ENCODE measurements around the gene P4HA1.
"Not testable (repeated sequence)": the region's sequence is repeated elsewhere in the genome, so short reads cannot be mapped to it uniquely, and the experiment has no call there.

The P4HA1 gene

GRCh38 chr10:73096449-73097304, at the start of gene P4HA1:
Gene P4HA1 (minus strand): TSS chr10:73096866. CDS start chr10:73074883, 21,983 bp downstream.
- in situ Hi-C loops (cut with HindIII; ENCODE audit: low sequenced_read_pairs): no loop called here

- in situ Hi-C loops (cut with HindIII; ENCODE audit: low sequenced_read_pairs): no loop called here
Measured at GRCh38 chr10:73141603-73142002, 44.9 kb upstream of the P4HA1 start.

DNA sequence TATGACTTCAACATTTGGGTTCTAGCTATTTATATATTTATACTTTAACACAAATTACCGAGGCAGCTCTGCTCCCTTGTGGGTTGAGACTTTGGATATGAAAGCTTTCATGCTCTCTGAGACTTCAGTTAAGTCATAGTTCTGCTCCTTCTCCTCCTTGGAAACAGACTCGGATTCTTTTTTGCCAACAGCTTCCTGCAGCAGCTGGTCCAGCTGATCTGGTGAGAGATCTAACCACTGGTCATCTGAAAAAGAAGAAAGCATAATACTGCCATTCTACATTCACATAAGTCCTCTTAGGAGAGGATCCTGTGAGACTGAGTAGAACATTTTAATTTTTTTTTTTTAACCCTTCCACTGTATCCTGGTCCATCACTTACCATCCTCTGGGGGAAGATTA, 42.6 kb upstream of the P4HA1 start:
- in situ Hi-C loops (cut with HindIII; ENCODE audit: low sequenced_read_pairs): no loop called here

DNA sequence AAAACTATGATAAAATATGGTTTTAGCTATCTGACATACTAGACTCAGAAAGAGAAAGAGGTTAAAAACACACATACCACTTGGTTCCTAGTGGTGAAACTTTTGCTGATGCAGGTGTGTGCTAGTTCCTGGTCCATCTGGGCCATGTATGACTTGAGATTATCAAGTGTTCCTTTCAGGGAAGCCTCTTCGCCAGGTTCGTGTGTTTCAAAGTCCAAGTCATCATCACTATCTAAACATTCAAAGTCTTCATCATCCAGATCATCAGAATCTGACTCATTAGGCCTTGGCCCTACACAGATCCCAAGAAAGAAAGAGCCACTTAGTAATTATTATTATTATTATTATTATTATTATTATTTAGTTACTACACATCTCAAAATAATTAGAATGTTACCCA, 40.0 kb upstream of the P4HA1 start:
- in situ Hi-C loops (cut with HindIII; ENCODE audit: low sequenced_read_pairs): no loop called here

GRCh38 chr10:73134727-73135126, 38.1 kb upstream of the P4HA1 start:
- in situ Hi-C loops (cut with HindIII; ENCODE audit: low sequenced_read_pairs): no loop called here

GRCh38 chr10:73131913-73132686, 35.4 kb upstream of the P4HA1 start:
- in situ Hi-C loops (cut with HindIII; ENCODE audit: low sequenced_read_pairs): no loop called here

GRCh38 chr10:73131301-73131700, 34.6 kb upstream of the P4HA1 start:
- in situ Hi-C loops (cut with HindIII; ENCODE audit: low sequenced_read_pairs): no loop called here

DNA sequence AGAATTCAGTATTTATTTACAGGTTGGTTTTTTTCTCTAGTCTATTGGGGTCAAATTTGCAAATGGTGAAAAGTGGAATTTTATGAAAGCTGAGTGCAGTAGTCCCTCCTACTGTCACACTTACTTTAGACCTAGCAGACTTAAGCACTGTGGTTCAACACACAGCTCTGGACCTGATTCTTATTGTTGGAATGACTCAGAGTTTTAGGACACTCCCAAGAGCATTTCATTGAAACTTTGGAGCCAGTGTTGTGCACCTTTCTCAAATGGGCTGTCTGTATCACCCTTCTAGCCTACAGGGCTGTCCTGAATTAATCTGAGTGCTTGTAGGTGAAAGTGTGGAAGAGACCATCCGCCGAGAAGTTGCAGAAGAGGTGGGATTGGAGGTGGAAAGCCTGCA, 29.7 kb upstream of the P4HA1 start:
- in situ Hi-C loops (cut with HindIII; ENCODE audit: low sequenced_read_pairs): no loop called here

DNA sequence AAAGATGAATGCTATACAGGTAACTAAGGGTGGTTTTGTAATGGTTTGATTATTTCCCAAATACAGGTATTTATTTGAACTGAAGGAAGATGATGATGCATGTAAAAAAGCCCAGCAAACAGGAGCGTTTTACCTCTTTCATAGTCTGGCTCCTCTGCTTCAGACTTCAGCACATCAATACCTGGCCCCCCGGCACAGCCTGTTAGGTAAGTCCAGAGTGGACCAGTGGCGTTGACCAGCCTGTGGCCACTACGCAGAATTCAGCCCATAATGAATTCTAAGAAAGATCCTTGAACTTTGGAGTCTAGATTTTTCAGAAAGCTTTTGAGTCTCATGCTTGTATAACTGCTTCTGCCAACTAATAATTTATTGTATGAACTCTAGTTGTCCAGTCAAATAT, 23.3 kb upstream of the P4HA1 start:
- in situ Hi-C loops (cut with HindIII; ENCODE audit: low sequenced_read_pairs): no loop called here

DNA sequence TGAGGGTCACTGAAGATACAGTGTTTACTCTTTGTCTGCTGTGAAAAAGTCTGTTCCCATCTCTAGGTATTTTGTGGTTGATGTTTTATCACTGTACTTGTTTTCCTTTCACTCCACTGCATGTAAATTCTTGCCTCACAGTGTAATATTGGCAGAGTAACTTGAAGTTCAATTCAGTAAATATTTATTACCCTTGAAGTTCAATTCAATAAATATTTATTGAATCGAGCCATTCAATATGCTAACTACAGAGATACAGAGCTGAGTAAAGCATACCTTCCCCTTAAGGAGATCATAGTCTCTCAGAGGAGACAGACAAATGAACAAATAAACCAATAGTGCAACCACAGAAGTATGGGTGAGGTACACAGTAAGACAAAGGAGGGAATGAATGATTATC, 22.8 kb upstream of the P4HA1 start:
- in situ Hi-C loops (cut with HindIII; ENCODE audit: low sequenced_read_pairs): no loop called here

DNA sequence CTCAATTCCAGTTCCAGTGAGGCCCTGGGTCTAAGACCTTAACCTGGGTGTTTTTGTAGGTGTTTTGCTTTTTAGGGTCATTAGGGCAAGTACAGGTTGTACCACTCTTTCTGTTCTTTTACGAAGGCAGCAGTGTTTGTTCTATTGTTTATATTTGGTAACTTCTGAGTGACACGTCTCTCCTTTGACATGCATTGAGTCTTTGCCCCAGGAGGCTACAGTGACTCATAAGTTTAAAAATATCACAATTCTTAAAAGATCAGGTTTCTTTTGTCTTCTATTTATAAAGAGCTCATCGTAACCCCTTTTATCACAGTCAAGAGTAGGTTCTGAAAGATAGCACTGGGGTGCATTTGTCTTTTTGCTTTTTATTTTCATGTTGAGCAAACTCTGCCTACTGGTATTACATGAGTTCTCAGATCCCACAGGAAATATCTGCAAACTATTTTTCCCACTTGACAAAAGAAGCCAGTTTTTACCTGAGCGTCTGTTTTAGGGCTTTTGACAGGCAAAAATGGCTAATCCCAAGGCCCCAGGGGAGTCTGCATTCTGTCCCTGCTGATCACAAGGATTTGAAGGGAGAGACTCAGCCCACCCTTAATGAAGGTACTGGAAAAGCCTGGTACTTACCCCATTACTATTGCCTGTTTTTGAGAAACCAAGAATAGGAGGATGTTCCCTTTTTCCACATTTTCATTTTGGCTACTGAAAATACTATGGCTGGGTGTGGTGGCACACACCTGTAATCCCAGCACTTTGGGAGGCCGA, 21.5 kb upstream of the P4HA1 start:
- in situ Hi-C loops (cut with HindIII; ENCODE audit: low sequenced_read_pairs): no loop called here

DNA sequence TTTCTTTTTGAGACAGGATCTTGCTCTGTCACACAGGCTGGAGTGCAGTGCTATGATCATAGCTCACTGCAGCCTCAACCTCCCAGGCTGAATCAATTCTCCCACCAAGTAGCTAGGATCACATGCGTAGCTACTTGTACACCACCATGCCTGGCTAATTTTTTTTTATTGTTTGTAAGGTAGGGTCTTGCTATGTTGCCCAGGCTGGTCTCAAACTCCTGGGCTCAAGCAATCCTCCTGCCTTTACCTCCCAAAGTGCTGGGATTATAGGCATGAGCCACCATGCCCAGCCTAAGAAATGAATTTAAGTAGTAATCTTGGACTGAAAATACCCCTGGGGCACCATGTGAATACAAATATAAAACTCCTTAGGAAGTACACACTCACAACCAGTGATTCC, 19.4 kb upstream of the P4HA1 start:
- in situ Hi-C loops (cut with HindIII; ENCODE audit: low sequenced_read_pairs): no loop called here

GRCh38 chr10:73113551-73113950, 16.9 kb upstream of the P4HA1 start:
- in situ Hi-C loops (cut with HindIII; ENCODE audit: low sequenced_read_pairs): no loop called here

GRCh38 chr10:73112032-73112431, 15.4 kb upstream of the P4HA1 start:
- in situ Hi-C loops (cut with HindIII; ENCODE audit: low sequenced_read_pairs): not testable (repeated sequence)

GRCh38 chr10:73110345-73110849, 13.7 kb upstream of the P4HA1 start, which contains the start of gene NUDT13:
Gene NUDT13 (plus strand): TSS chr10:73110455. CDS start chr10:73114366, 3,911 bp downstream.
- in situ Hi-C loops (cut with HindIII; ENCODE audit: low sequenced_read_pairs): no loop called here

GRCh38 chr10:73109248-73109652, 12.6 kb upstream of the P4HA1 start:
- in situ Hi-C loops (cut with HindIII; ENCODE audit: low sequenced_read_pairs): not testable (repeated sequence)

- in situ Hi-C loops (cut with HindIII; ENCODE audit: low sequenced_read_pairs): no loop called here
Measured at GRCh38 chr10:73106301-73106700, 9.6 kb upstream of the P4HA1 start.

DNA sequence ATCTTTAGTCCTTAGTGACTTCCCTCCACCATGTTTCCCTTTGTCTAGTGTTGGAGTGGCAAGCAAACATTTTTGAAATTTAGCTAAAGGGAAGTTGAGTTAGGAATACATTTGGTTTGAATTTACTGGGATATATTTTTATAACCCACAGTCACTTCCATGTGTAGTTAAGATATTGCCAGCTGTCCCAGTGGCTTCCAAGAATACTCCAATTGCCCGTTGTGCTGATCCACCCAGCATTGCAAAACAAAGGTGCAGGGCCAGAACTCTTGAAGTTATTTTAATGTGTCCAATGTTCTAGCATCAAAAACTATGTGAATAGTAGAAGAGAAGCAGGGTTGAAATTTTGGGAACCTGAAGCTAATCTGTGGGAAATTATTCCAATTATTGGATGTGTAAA, 2.5 kb upstream of the P4HA1 start:
- in situ Hi-C loops (cut with HindIII; ENCODE audit: low sequenced_read_pairs): no loop called here

DNA sequence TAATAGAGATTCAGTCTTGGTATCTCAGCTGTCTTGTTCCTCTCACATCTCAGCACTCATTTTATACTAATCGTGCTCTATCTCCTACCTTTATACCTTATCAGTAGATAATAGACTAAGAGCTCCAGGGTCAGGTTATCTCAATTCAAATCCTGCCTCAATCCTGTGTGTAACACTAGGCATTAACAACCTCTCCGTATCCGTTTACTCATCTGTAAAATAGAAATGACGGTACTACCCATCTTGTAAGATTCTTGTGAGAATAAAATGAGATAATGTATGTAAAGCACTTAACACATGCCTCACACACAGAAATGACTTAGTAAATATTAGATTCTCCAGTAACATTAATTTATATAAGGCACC, 622 bp upstream of the P4HA1 start:
- in situ Hi-C loops (cut with HindIII; ENCODE audit: low sequenced_read_pairs): no loop called here

- in situ Hi-C loops (cut with HindIII; ENCODE audit: low sequenced_read_pairs): no loop called here
Measured at GRCh38 chr10:73096041-73096448, 621 bp downstream of the P4HA1 start.

- in situ Hi-C loops (cut with HindIII; ENCODE audit: low sequenced_read_pairs): no loop called here
Measured at GRCh38 chr10:73095481-73096021, 1.1 kb downstream of the P4HA1 start.
